Prostate gland (tissue), 2 donors: ENCODE data around the gene QSER1.

Experiments used
- CTCF ChIP-seq, 4 experiments: fragments of 200-600 bp in 2 of 4; fragments of 450-650 bp in 2 of 4; sonication (generic) in 2 of 4; IDR thresholded peaks; 1 replicate in 3 of 4; 2 replicates in 1 of 4; pipeline ENCODE4 v1.5.1; 2016 to 2019; ENCODE audit warnings: antibody characterized with exemption in 4 of 4, mild to moderate bottlenecking in 2 of 4, moderate library complexity in 2 of 4
- POLR2AphosphoS5 ChIP-seq: sonication (generic); formaldehyde crosslinking; IDR thresholded peaks from one replicate; pipeline ENCODE4 v1.6.1; 2017; ENCODE audit warnings: antibody characterized with exemption

GRCh38 chr11:32916994-32917393 is 24.4 kb downstream of the QSER1 start:
- TF ChIP-seq CTCF (IDR thresholded peaks at IDR 0.05) (no peak), POLR2AphosphoS5 (no peak)
